WTC11 (cell line): Measurements from ENCODE around the gene KRT24. TPM values are rescaled to one million over a fixed set of nuclear protein-coding genes. Genes with fewer than 3 reads are reported as not detected.

Source experiments
- ATAC-seq: fragments of 200-7000 bp; cut with Tn5 transposase; 2 replicates; pipeline ENCODE4 v1.10.0; 2021; ENCODE audit warnings: mild to moderate bottlenecking, moderate library complexity
- CTCF ChIA-PET: fragments of 300-600 bp; sonication (Branson Sonifier 250); formaldehyde crosslinking; loops from one replicate; lab custom pipeline; 2021; ENCODE audit warnings: antibody characterized with exemption; lab: Charles Lee
- POLR2A ChIA-PET: fragments of 350-600 bp; sonication (Branson Sonifier 250); formaldehyde crosslinking; loops from one replicate; lab custom pipeline; 2021; ENCODE audit warnings: antibody characterized with exemption; lab: Charles Lee
- DNase-seq: peaks from one replicate; pipeline ENCODE4 v3.0.0; 2021; ENCODE audit warnings: low spot score
- H3K27ac Mint-ChIP-seq: 2 replicates; pipeline ENCODE4 v1.8.0; 2021; ENCODE audit warnings: mixed read lengths
- H3K27me3 Mint-ChIP-seq: 2 replicates; pipeline ENCODE4 v1.8.0; 2021; ENCODE audit warnings: low read depth, mild to moderate bottlenecking, moderate library complexity, mixed read lengths
- H3K36me3 Mint-ChIP-seq: 2 replicates; pipeline ENCODE4 v1.8.0; 2021; ENCODE audit warnings: mixed read lengths
- H3K4me1 Mint-ChIP-seq: 2 replicates; pipeline ENCODE4 v1.8.0; 2022; ENCODE audit warnings: mixed read lengths
- H3K4me3 Mint-ChIP-seq: 2 replicates; pipeline ENCODE4 v1.8.0; 2021; ENCODE audit warnings: mild to moderate bottlenecking, moderate library complexity, mixed read lengths
- H3K9me3 Mint-ChIP-seq: 2 replicates; pipeline ENCODE4 v1.8.0; 2021; ENCODE audit warnings: mixed read lengths
- AFF4 ChIP-seq: sonication (generic); formaldehyde crosslinking; IDR thresholded peaks from 2 replicates; pipeline ENCODE4 v1.8.1; 2023; ENCODE audit warnings: mild to moderate bottlenecking, missing genetic modification reagents, borderline replicate concordance
- ATF2 ChIP-seq: sonication (generic); formaldehyde crosslinking; IDR thresholded peaks from 2 replicates; pipeline ENCODE4 v1.8.1; 2022; ENCODE audit warnings: low read depth, missing genetic modification reagents, borderline replicate concordance
- CBFB ChIP-seq: sonication (generic); formaldehyde crosslinking; IDR thresholded peaks from 2 replicates; pipeline ENCODE4 v1.8.1; 2022; ENCODE audit warnings: mild to moderate bottlenecking, low read depth, missing genetic modification reagents
- CDX4 ChIP-seq: fragments of 250-450 bp; sonication (Bioruptor Pico); IDR thresholded peaks from 2 replicates; pipeline ENCODE4 v1.9.0; 2021; ENCODE audit warnings: moderate library complexity, mild to moderate bottlenecking, inconsistent platforms, borderline replicate concordance
- E2F4 ChIP-seq: sonication (generic); formaldehyde crosslinking; IDR thresholded peaks from 2 replicates; pipeline ENCODE4 v1.8.1; 2022; ENCODE audit warnings: low read depth, mild to moderate bottlenecking, moderate library complexity, missing genetic modification reagents, borderline replicate concordance
- ERG ChIP-seq: fragments of 250-450 bp; sonication (Bioruptor Pico); IDR thresholded peaks from 2 replicates; pipeline ENCODE4 v1.8.0; 2021; ENCODE audit warnings: mild to moderate bottlenecking
- FOXK1 ChIP-seq: sonication (generic); formaldehyde crosslinking; IDR thresholded peaks from 2 replicates; pipeline ENCODE4 v1.8.0; 2022; ENCODE audit warnings: mild to moderate bottlenecking, moderate library complexity, missing genetic modification reagents
- JAZF1 ChIP-seq: fragments of 250-450 bp; sonication (Bioruptor Pico); IDR thresholded peaks from 2 replicates; pipeline ENCODE4 v1.9.0; 2021; ENCODE audit warnings: moderate library complexity, mild to moderate bottlenecking, inconsistent platforms
- KAT7 ChIP-seq: sonication (generic); formaldehyde crosslinking; IDR thresholded peaks from 2 replicates; pipeline ENCODE4 v1.8.1; 2023; ENCODE audit warnings: missing genetic modification reagents, mild to moderate bottlenecking, borderline replicate concordance
- NR1H2 ChIP-seq: sonication (generic); formaldehyde crosslinking; IDR thresholded peaks from 2 replicates; pipeline ENCODE4 v1.9.0; 2021; ENCODE audit warnings: mild to moderate bottlenecking, moderate library complexity, missing genetic modification reagents
- NR2C2 ChIP-seq: sonication (generic); formaldehyde crosslinking; IDR thresholded peaks from 2 replicates; pipeline ENCODE4 v1.8.0; 2022; ENCODE audit warnings: mild to moderate bottlenecking, missing genetic modification reagents
- NR3C1 ChIP-seq: sonication (generic); formaldehyde crosslinking; conservative IDR thresholded peaks from 2 replicates; pipeline ENCODE4 v1.8.1; 2023; ENCODE audit warnings: low read depth, mild to moderate bottlenecking, missing genetic modification reagents
- OVOL2 ChIP-seq: fragments of 250-450 bp; sonication (Bioruptor Pico); IDR thresholded peaks from 2 replicates; pipeline ENCODE4 v1.9.0; 2021; ENCODE audit warnings: mild to moderate bottlenecking, borderline replicate concordance
- PREB ChIP-seq: sonication (generic); formaldehyde crosslinking; IDR thresholded peaks from 2 replicates; pipeline ENCODE4 v1.8.1; 2022; ENCODE audit warnings: mild to moderate bottlenecking, missing genetic modification reagents, moderate library complexity, borderline replicate concordance
- PRRX2 ChIP-seq: fragments of 250-450 bp; sonication (Bioruptor Pico); IDR thresholded peaks from 2 replicates; pipeline ENCODE4 v1.8.0; 2021; ENCODE audit warnings: mild to moderate bottlenecking
- SOX15 ChIP-seq: fragments of 250-450 bp; sonication (Bioruptor Pico); IDR thresholded peaks from 2 replicates; pipeline ENCODE4 v1.9.0; 2021; ENCODE audit warnings: mild to moderate bottlenecking
- TEAD1 ChIP-seq: sonication (generic); formaldehyde crosslinking; IDR thresholded peaks from 2 replicates; pipeline ENCODE4 v1.8.0; 2022; ENCODE audit warnings: mild to moderate bottlenecking, missing genetic modification reagents
- ZNF219 ChIP-seq: sonication (generic); formaldehyde crosslinking; IDR thresholded peaks from 2 replicates; pipeline ENCODE4 v1.8.0; 2023; ENCODE audit warnings: missing genetic modification reagents, mild to moderate bottlenecking, borderline replicate concordance
- ZNF281 ChIP-seq: sonication (generic); formaldehyde crosslinking; IDR thresholded peaks from 2 replicates; pipeline ENCODE4 v1.8.0; 2023; ENCODE audit warnings: mild to moderate bottlenecking, missing genetic modification reagents
- ZNF396 ChIP-seq: fragments of 250-450 bp; sonication (Bioruptor Pico); IDR thresholded peaks from 2 replicates; pipeline ENCODE4 v1.8.0; 2021; ENCODE audit warnings: mild to moderate bottlenecking, moderate library complexity, borderline replicate concordance
- ZNF671 ChIP-seq: fragments of 250-450 bp; sonication (Bioruptor Pico); IDR thresholded peaks from 2 replicates; pipeline ENCODE4 v1.8.0; 2021; ENCODE audit warnings: mild to moderate bottlenecking
- ZSCAN18 ChIP-seq: fragments of 250-450 bp; sonication (Bioruptor Pico); IDR thresholded peaks from 2 replicates; pipeline ENCODE4 v2.1.2; 2022; ENCODE audit warnings: mild to moderate bottlenecking, moderate library complexity
- total RNA-seq: library from RNA; stranded (reverse); gene quantifications from 3 replicates; pipeline ENCODE4 v1.2.3, GENCODE V29; 2021

Gene KRT24
- total RNA-seq, 1 experiment from 2014 or later = not detected

GRCh38 chr17:40730970-40731369, 27.4 kb upstream of the KRT24 start (continued):
- no peak for TF ChIP-seq ZNF281 (CRISPR knock-in tag)
- TF ChIP-seq ZSCAN18 (CRISPR knock-in tag) = no peak
- no peak for TF ChIP-seq OVOL2
- no peak for TF ChIP-seq PREB (CRISPR knock-in tag)
- no peak for TF ChIP-seq SOX15 (CRISPR knock-in tag)
- no peak for TF ChIP-seq NR3C1 (CRISPR knock-in tag)
- TF ChIP-seq TEAD1 (CRISPR knock-in tag) = no peak
- no peak for TF ChIP-seq KAT7
- TF ChIP-seq, all 79 proteins: peak for 0

- ChIA-PET CTCF (interaction anchor here (0.7 to 1.5 kb wide), 4 partner anchors 11 to 112 kb away, joined by 3 to 8 read pairs (median 4); no protein-coding TSS in a partner anchor), POLR2A (no interaction called here)
- no peaks in the 10 kb centered on the region for H3K36me3 Mint-ChIP-seq
- peaks cover 11% of the 10 kb centered on the region for H3K27me3 Mint-ChIP-seq
- H3K9me3 Mint-ChIP-seq = no peaks in the 10 kb centered on the region
- H3K4me1 Mint-ChIP-seq = no peaks in the 10 kb centered on the region
- H3K4me3 Mint-ChIP-seq = no peak overlapping the region
- H3K27ac Mint-ChIP-seq = no peak overlapping the region
- no peak for ATAC-seq
- DNase-seq = no peak
- TF ChIP-seq ZNF219 = no peak
- TF ChIP-seq NR1H2 (CRISPR knock-in tag) = no peak
- TF ChIP-seq FOXK1 (CRISPR knock-in tag) = no peak
- TF ChIP-seq CDX4 (CRISPR knock-in tag) = no peak
- TF ChIP-seq ATF2 = no peak
- no peak for TF ChIP-seq NR2C2
- no peak for TF ChIP-seq E2F4 (CRISPR knock-in tag)
- no peak for TF ChIP-seq AFF4 (CRISPR knock-in tag)
- TF ChIP-seq ERG (CRISPR knock-in tag) = no peak
- TF ChIP-seq JAZF1 (CRISPR knock-in tag) = no peak
- no peak for TF ChIP-seq PRRX2 (CRISPR knock-in tag)
- no peak for TF ChIP-seq ZNF671
- no peak for TF ChIP-seq ZNF396 (CRISPR knock-in tag)
- TF ChIP-seq CBFB (CRISPR knock-in tag) = no peak
Measured at GRCh38 chr17:40727447-40728231, 24.1 kb upstream of the KRT24 start.
